SK-N-SH (cell line): ENCODE results near the gene DNAJA3.

Source experiments
- CHD2 ChIP-seq: fragments of 150-350 bp; IDR thresholded peaks from 2 replicates; pipeline ENCODE4 v1.6.1; 2018; ENCODE audit warnings: low read length; ENCODE audit not compliant: partially characterized antibody
- EZH2phosphoT487 ChIP-seq: fragments of 200-600 bp; sonication (generic); IDR thresholded peaks from 2 replicates; pipeline ENCODE4 v1.6.1; 2017; ENCODE audit warnings: low read depth, mixed run types, mild to moderate bottlenecking, antibody characterized with exemption, moderate library complexity, borderline replicate concordance
- MXI1 ChIP-seq: IDR thresholded peaks from 2 replicates; pipeline ENCODE4 v1.6.1; 2012; ENCODE audit warnings: mild to moderate bottlenecking, low read depth, low read length, improper control_type of control experiment
- RAD21 ChIP-seq: IDR thresholded peaks from 2 replicates; pipeline ENCODE4 v1.6.1; 2012; ENCODE audit warnings: mild to moderate bottlenecking, low read length
- RCOR1 ChIP-seq: fragments of 150-350 bp; IDR thresholded peaks from 2 replicates; pipeline ENCODE4 v1.6.1; 2017; ENCODE audit warnings: antibody characterized with exemption, low read length
- YY1 ChIP-seq: IDR thresholded peaks from 2 replicates; pipeline ENCODE4 v1.4.0; 2012; ENCODE audit warnings: low read depth, mild to moderate bottlenecking
- TF ChIP-seq, protein P1 (sequence below): IDR thresholded peaks from 2 replicates; pipeline ENCODE4; 2012
- TF ChIP-seq, protein P2 (sequence below): fragments of 200-600 bp; sonication (generic); IDR thresholded peaks from 2 replicates; pipeline ENCODE4 v1.6.1; 2017; ENCODE audit warnings: antibody characterized with exemption, mild to moderate bottlenecking, moderate library complexity

DNA sequence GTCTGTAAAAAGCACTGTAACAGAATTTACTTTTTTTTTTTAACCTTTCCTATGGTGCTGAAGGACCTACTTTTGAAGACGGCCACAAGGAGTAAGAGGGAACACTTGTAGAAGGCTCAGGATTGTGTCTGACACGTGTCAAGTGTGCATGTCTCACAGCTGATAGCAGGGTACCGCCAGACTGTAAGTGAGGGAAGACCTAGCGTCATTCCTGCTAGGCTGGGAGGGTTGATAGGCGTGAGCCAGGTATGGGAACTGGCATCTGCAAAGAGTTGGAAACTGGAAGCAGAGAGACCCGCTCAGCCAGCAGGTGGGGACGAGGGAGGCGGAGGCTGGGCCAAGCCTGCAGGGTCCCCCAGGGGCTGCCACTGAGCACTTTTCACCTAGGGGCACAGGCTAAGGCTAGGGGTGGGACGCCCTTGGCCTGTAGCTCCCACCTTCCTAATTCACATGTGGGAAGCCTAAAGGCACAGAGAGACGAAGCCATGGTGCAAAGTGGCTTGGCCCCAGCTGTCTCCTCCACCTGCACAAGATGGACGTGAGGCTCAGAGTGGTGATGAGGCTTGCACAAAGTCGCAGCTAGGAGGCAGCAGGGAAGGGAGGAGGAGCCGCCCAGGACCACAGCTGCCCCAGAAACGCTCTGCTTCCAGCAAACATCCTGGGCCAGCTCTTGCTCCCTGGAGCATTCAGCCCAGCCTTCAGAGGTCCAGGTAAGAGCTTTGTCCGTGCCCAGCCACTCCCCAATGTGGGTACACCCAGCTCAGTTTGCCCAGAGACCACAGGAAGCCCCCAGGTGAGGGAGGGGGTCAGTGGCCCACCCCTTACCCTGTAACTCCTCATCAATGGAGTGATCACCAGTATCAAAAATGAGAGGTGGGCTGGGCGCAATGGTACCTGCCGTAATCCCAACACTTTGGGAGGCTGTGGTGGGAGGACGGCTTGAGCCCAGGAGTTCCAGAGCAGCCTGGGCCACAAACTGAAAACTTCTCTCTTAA, 35.1 kb upstream of the DNAJA3 start:
- TF ChIP-seq RCOR1 (no peak), CHD2 (no peak), EZH2phosphoT487 (no peak), MXI1 (no peak), YY1 (no peak), RAD21 (no peak; the same call in 1 of the 2 replicates)
- TF ChIP-seq, protein P1, sequence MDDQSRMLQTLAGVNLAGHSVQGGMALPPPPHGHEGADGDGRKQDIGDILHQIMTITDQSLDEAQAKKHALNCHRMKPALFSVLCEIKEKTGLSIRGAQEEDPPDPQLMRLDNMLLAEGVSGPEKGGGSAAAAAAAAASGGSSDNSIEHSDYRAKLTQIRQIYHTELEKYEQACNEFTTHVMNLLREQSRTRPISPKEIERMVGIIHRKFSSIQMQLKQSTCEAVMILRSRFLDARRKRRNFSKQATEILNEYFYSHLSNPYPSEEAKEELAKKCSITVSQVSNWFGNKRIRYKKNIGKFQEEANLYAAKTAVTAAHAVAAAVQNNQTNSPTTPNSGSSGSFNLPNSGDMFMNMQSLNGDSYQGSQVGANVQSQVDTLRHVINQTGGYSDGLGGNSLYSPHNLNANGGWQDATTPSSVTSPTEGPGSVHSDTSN, result no peak
- TF ChIP-seq, protein P2, sequence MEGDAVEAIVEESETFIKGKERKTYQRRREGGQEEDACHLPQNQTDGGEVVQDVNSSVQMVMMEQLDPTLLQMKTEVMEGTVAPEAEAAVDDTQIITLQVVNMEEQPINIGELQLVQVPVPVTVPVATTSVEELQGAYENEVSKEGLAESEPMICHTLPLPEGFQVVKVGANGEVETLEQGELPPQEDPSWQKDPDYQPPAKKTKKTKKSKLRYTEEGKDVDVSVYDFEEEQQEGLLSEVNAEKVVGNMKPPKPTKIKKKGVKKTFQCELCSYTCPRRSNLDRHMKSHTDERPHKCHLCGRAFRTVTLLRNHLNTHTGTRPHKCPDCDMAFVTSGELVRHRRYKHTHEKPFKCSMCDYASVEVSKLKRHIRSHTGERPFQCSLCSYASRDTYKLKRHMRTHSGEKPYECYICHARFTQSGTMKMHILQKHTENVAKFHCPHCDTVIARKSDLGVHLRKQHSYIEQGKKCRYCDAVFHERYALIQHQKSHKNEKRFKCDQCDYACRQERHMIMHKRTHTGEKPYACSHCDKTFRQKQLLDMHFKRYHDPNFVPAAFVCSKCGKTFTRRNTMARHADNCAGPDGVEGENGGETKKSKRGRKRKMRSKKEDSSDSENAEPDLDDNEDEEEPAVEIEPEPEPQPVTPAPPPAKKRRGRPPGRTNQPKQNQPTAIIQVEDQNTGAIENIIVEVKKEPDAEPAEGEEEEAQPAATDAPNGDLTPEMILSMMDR, result no peak
